CD4-positive, alpha-beta T cell (primary cell): ENCODE data around the gene GNPDA1. TPM values are rescaled to one million over a fixed set of nuclear protein-coding genes. Genes with fewer than 3 reads are reported as not detected.
A peak's percentile ranks its signal among the peaks of the same experiment; 100 is the strongest.

Experiments used
- ATAC-seq: fragments of 200-7000 bp; cut with Tn5 transposase; one replicate; pipeline ENCODE4 v1.10.0; 2022; ENCODE audit warnings: mild to moderate bottlenecking; ENCODE audit not compliant: poor library complexity
- CTCF ChIA-PET: fragments of 350-600 bp; sonication (Branson Sonifier 250); formaldehyde crosslinking; loops from one replicate; lab custom pipeline; 2021; ENCODE audit warnings: antibody characterized with exemption, inconsistent platforms; lab: Charles Lee
- POLR2A ChIA-PET: fragments of 350-600 bp; sonication (Branson Sonifier 250); formaldehyde crosslinking; loops from one replicate; lab custom pipeline; 2021; ENCODE audit warnings: antibody characterized with exemption, inconsistent platforms; lab: Charles Lee
- DNase-seq, 14 experiments: peaks; one replicate each; pipeline ENCODE4 v3.0.0-alpha.2; 2013 to 2020; ENCODE audit warnings: mixed read lengths in 2 of 14
- H3K27ac ChIP-seq, 2 donors: one replicate each; pipeline versions ENCODE4 v1.5.1 to v1.7.0; 2013; ENCODE audit warnings: low read length in 2 of 2, low read depth in 1 of 2, mild to moderate bottlenecking in 1 of 2
- H3K27me3 ChIP-seq, 2 experiments: 1 replicate in 1 of 2; 2 replicates in 1 of 2; pipeline versions ENCODE4 v1.6.1 to v1.7.0; 2013; ENCODE audit warnings: low read length in 2 of 2, control low read depth in 1 of 2, mild to moderate bottlenecking in 1 of 2, moderate library complexity in 1 of 2; ENCODE audit not compliant: insufficient read depth in 2 of 2, control insufficient read depth in 1 of 2
- H3K36me3 ChIP-seq: one replicate; pipeline ENCODE4 v1.6.1; 2013; ENCODE audit warnings: low read length, control low read depth; ENCODE audit not compliant: insufficient read depth
- H3K4me1 ChIP-seq: one replicate; pipeline ENCODE4 v1.6.1; 2013; ENCODE audit warnings: low read length, control low read depth; ENCODE audit not compliant: insufficient read depth
- H3K4me3 ChIP-seq: one replicate; pipeline ENCODE4 v1.5.1; 2013; ENCODE audit warnings: mild to moderate bottlenecking, low read length, moderate library complexity
- H3K9me3 ChIP-seq, 2 experiments: 1 replicate in 1 of 2; 2 replicates in 1 of 2; pipeline versions ENCODE4 v1.6.1 to v1.7.0; 2013; ENCODE audit warnings: low read length in 2 of 2, mild to moderate bottlenecking in 2 of 2, control low read depth in 1 of 2, moderate library complexity in 1 of 2; ENCODE audit not compliant: control insufficient read depth in 1 of 2, insufficient read depth in 1 of 2
- H3K27ac Mint-ChIP-seq: one replicate; pipeline ENCODE4 v1.8.0; 2020; ENCODE audit warnings: mixed read lengths
- H3K27me3 Mint-ChIP-seq: one replicate; pipeline ENCODE4 v1.8.0; 2021; ENCODE audit warnings: mixed read lengths
- H3K36me3 Mint-ChIP-seq: one replicate; pipeline ENCODE4 v1.8.0; 2021; ENCODE audit warnings: low read depth, mixed read lengths
- H3K4me1 Mint-ChIP-seq: one replicate; pipeline ENCODE4 v1.8.0; 2021; ENCODE audit warnings: low read depth, mixed read lengths
- H3K4me3 Mint-ChIP-seq: one replicate; pipeline ENCODE4 v1.8.0; 2020; ENCODE audit warnings: mild to moderate bottlenecking, mixed read lengths
- H3K9me3 Mint-ChIP-seq: one replicate; pipeline ENCODE4 v1.8.0; 2020; ENCODE audit warnings: mixed read lengths
- intact Hi-C, 2 experiments: fragments of 100-400 bp; cut with DNase I in 1 of 2; cut with micrococcal nuclease in 1 of 2; formaldehyde crosslinking; loops; one replicate each; pipeline versions ENCODE4 v1.15.1 to v1.9.0; 2023 to 2025; cut with DNase I, micrococcal nuclease
- total RNA-seq, 174 experiments: library from RNA in 2 of 174; stranded (reverse) in 2 of 174; gene quantifications; one replicate each; pipeline ENCODE4 v1.2.3 and lab custom pipeline; 2021 to 2026
- TF ChIP-seq, protein P1 (sequence below): fragments of 200-600 bp; IDR thresholded peaks from one replicate; pipeline ENCODE4 v1.8.0; 2022; ENCODE audit warnings: antibody characterized with exemption, mild to moderate bottlenecking

The GNPDA1 gene
- total RNA-seq, 2 experiments from 2014 or later: 5.8 to 6.6 TPM

DNA sequence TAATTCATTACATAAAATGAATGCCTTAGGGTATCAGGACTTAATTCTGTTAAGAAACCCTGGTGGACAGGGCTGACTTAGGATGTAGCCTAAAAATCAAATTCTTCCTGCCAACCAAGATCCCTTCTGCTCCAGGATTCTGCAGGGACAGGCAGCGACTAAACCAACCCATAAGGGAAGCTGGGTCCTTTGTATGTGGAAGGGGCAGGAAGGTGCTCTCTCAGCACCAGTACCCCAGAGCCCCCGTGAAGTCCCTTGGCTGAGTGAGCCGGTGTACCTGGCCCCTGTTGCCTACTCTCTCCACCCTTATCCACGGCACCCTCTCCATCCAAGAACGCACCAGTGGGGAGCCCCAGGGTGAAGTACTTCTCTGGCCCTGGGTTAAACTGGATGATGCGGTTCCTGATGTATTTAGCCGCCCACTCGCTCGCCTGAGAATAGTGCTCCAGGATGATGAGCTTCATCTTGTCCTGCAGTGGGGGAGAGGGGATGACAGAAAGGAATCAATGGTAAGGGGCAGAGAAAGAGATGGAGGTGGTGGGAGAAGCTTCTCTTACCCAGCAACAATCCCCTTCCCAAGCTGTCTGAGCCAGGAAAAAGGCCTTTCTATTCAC is 1.1 kb downstream of the GNPDA1 start:
- peaks cover 84% of the 10 kb centered on the region for H3K4me1 Mint-ChIP-seq
- no peak for DNase-seq
- intact Hi-C loops: loop anchor here (2.0 to 10.0 kb wide), 4 partner anchors 19 to 343 kb away; no protein-coding TSS in a partner anchor
- peaks cover 15% of the 10 kb centered on the region for H3K36me3 Mint-ChIP-seq
- H3K4me3 ChIP-seq: peak overlapping the region; percentile 86
- ChIA-PET CTCF (interaction anchor here (0.7 to 3.4 kb wide), 17 partner anchors 11 to 361 kb away, joined by 3 to 18 read pairs (median 5); partner anchors contain the start of genes FCHSD1, NDFIP1 and RNF14), POLR2A (interaction anchor here (0.8 to 3.6 kb wide), 10 partner anchors 8 to 132 kb away, joined by 3 to 26 read pairs (median 6); partner anchors contain the start of genes NDFIP1 and RNF14)
- no peaks in the 10 kb centered on the region for H3K36me3 ChIP-seq
- TF ChIP-seq, protein P1, sequence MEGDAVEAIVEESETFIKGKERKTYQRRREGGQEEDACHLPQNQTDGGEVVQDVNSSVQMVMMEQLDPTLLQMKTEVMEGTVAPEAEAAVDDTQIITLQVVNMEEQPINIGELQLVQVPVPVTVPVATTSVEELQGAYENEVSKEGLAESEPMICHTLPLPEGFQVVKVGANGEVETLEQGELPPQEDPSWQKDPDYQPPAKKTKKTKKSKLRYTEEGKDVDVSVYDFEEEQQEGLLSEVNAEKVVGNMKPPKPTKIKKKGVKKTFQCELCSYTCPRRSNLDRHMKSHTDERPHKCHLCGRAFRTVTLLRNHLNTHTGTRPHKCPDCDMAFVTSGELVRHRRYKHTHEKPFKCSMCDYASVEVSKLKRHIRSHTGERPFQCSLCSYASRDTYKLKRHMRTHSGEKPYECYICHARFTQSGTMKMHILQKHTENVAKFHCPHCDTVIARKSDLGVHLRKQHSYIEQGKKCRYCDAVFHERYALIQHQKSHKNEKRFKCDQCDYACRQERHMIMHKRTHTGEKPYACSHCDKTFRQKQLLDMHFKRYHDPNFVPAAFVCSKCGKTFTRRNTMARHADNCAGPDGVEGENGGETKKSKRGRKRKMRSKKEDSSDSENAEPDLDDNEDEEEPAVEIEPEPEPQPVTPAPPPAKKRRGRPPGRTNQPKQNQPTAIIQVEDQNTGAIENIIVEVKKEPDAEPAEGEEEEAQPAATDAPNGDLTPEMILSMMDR: no peak
- peak overlapping the region; percentile 89 for H3K27ac Mint-ChIP-seq
- peak overlapping the region; percentile 88 for H3K4me3 Mint-ChIP-seq
- H3K27me3 ChIP-seq: no peaks in the 10 kb centered on the region
- peak overlapping the region in 1 of 2 donors; percentile 26 for H3K27ac ChIP-seq
- H3K9me3 ChIP-seq: no peaks in the 10 kb centered on the region
- peaks cover 63% of the 10 kb centered on the region for H3K4me1 ChIP-seq
- H3K9me3 Mint-ChIP-seq: no peaks in the 10 kb centered on the region
- ATAC-seq: no peak
- H3K27me3 Mint-ChIP-seq: no peaks in the 10 kb centered on the region

DNA sequence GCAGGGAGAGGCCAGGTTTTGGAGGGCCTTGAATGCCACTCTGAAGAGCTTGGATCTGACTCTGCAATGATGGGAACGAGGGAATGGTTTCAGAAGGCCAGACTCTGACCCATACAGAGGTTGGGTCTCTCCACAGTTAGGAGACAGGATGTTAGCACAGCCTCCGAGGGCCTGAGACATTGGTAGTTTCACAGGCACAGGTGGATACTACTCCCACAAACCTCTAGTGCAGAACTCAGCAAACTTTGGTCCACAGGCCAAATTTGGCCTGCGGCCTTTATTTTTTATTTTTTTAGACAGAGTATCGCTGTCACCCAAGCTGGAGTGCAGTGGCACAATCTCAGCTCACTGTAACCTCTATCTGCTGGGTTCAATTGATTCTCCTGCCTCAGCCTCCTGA is 2.9 kb downstream of the GNPDA1 start:
- ChIA-PET POLR2A (interaction anchor here (1.2 kb wide), 1 partner anchor 15 kb away, joined by 4 read pairs; no protein-coding TSS in a partner anchor), CTCF (no interaction called here)
- Histone ChIP-seq H3K9me3 (no peaks in the 10 kb centered on the region), H3K4me3 (no peak overlapping the region), H3K27ac (no peak overlapping the region), H3K27me3 (no peaks in the 10 kb centered on the region), H3K4me1 (peaks cover 62% of the 10 kb centered on the region), H3K36me3 (peaks cover 13% of the 10 kb centered on the region)
- H3K4me3 Mint-ChIP-seq: no peak overlapping the region
- H3K9me3 Mint-ChIP-seq: no peaks in the 10 kb centered on the region
- H3K27me3 Mint-ChIP-seq: no peaks in the 10 kb centered on the region
- ATAC-seq (no peak), DNase-seq (no peak)
- intact Hi-C loops: loop anchor here (2.0 to 10.0 kb wide), 4 partner anchors 17 to 345 kb away; no protein-coding TSS in a partner anchor
- peaks cover 26% of the 10 kb centered on the region for H3K36me3 Mint-ChIP-seq
- TF ChIP-seq, protein P1: no peak
- H3K4me1 Mint-ChIP-seq: peaks cover 83% of the 10 kb centered on the region
- peak overlapping the region; percentile 45 for H3K27ac Mint-ChIP-seq

DNA sequence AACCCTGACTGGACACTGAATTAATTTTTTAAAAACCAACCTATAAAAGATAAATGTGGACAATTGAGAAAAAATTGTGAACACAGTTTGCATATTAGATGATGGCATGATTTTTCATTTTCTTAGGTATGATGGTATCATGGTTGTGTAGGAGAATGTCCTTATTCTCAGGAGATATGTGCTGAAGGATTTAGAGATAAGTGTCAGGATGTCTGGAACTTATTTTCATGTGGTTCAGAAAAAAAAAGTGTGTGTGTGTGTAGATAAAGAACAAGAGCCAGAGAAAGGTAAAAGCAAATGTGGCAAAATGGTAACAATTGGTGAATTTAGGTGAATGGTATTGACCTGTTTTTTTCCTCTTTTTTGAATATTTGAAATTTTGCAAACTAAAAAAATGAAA is 4.0 kb downstream of the GNPDA1 start:
- intact Hi-C loops: no loop called here
- TF ChIP-seq, protein P1: no peak
- ChIA-PET CTCF (no interaction called here), POLR2A (interaction anchor here (1.2 kb wide), 1 partner anchor 16 kb away, joined by 4 read pairs; no protein-coding TSS in a partner anchor)
- Histone ChIP-seq H3K4me1 (peaks cover 53% of the 10 kb centered on the region), H3K27ac (no peak overlapping the region), H3K9me3 (no peaks in the 10 kb centered on the region), H3K4me3 (no peak overlapping the region), H3K27me3 (no peaks in the 10 kb centered on the region), H3K36me3 (peaks cover 23% of the 10 kb centered on the region)
- Mint-ChIP-seq H3K4me3 (no peak overlapping the region), H3K36me3 (peaks cover 30% of the 10 kb centered on the region), H3K4me1 (peaks cover 80% of the 10 kb centered on the region), H3K27ac (peak overlapping the region; percentile 45), H3K9me3 (no peaks in the 10 kb centered on the region), H3K27me3 (no peaks in the 10 kb centered on the region)
- DNase-seq: no peak
- ATAC-seq: no peak
